CD4-positive, alpha-beta memory T cell (primary cell): ENCODE data around the gene CEP70. TPM values are rescaled to one million over a fixed set of nuclear protein-coding genes. Genes with fewer than 3 reads are reported as not detected.
"Not testable (repeated sequence)": the region's sequence is repeated elsewhere in the genome, so short reads cannot be mapped to it uniquely, and the experiment has no call there.

Experiments used
- CTCF ChIA-PET: fragments of 350-600 bp; sonication (Branson Sonifier 250); formaldehyde crosslinking; loops from one replicate; lab custom pipeline; 2021; ENCODE audit warnings: inconsistent platforms; ENCODE audit not compliant: partially characterized antibody; lab: Charles Lee
- POLR2A ChIA-PET: fragments of 350-600 bp; sonication (Branson Sonifier 250); formaldehyde crosslinking; loops from one replicate; lab custom pipeline; 2021; ENCODE audit not compliant: partially characterized antibody; lab: Charles Lee
- DNase-seq, 5 donors: peaks; one replicate each; pipeline versions ENCODE4 v3.0.0 to v3.0.0-alpha.2; 2020 to 2022; ENCODE audit warnings: mixed read lengths in 1 of 5
- H3K27ac ChIP-seq: one replicate; pipeline ENCODE4 v1.7.0; 2013; ENCODE audit warnings: low read depth, low read length
- H3K27me3 ChIP-seq: 2 replicates; pipeline ENCODE4 v1.7.0; 2013; ENCODE audit warnings: mild to moderate bottlenecking, low read length, moderate library complexity; ENCODE audit not compliant: insufficient read depth
- H3K36me3 ChIP-seq: 2 replicates; pipeline ENCODE4 v1.7.0; 2013; ENCODE audit warnings: mild to moderate bottlenecking, low read length, moderate library complexity; ENCODE audit not compliant: insufficient read depth
- H3K4me1 ChIP-seq: 2 replicates; pipeline ENCODE4 v1.7.0; 2013; ENCODE audit warnings: mild to moderate bottlenecking, low read length, moderate library complexity; ENCODE audit not compliant: insufficient read depth
- H3K4me3 ChIP-seq, 2 donors: one replicate each; pipeline ENCODE4 v1.7.0; 2013; ENCODE audit warnings: low read length in 2 of 2, mild to moderate bottlenecking in 1 of 2
- H3K9me3 ChIP-seq, 2 donors: one replicate each; pipeline ENCODE4 v1.7.0; 2013; ENCODE audit warnings: low read length in 2 of 2, control low read depth in 1 of 2; ENCODE audit not compliant: control insufficient read depth in 1 of 2
- H3K27ac Mint-ChIP-seq, 7 donors: one replicate each; pipeline ENCODE4 v1.8.0; 2020 to 2021; ENCODE audit warnings: mixed read lengths in 7 of 7, mild to moderate bottlenecking in 6 of 7, inconsistent platforms in 3 of 7, moderate library complexity in 3 of 7
- H3K27me3 Mint-ChIP-seq, 2 donors: one replicate each; pipeline ENCODE4 v1.8.0; 2020 to 2021; ENCODE audit warnings: mixed read lengths in 2 of 2
- H3K36me3 Mint-ChIP-seq, 2 donors: one replicate each; pipeline ENCODE4 v1.8.0; 2020 to 2021; ENCODE audit warnings: mixed read lengths in 2 of 2, inconsistent platforms in 1 of 2, mild to moderate bottlenecking in 1 of 2
- H3K4me1 Mint-ChIP-seq, 4 donors: one replicate each; pipeline ENCODE4 v1.8.0; 2020 to 2021; ENCODE audit warnings: mixed read lengths in 4 of 4, mild to moderate bottlenecking in 1 of 4
- H3K4me3 Mint-ChIP-seq, 8 donors: one replicate each; pipeline ENCODE4 v1.8.0; 2020 to 2021; ENCODE audit warnings: mixed read lengths in 8 of 8, mild to moderate bottlenecking in 7 of 8, moderate library complexity in 6 of 8, inconsistent platforms in 3 of 8
- H3K9me3 Mint-ChIP-seq, 8 donors: one replicate each; pipeline ENCODE4 v1.8.0; 2020 to 2021; ENCODE audit warnings: mixed read lengths in 8 of 8, mild to moderate bottlenecking in 5 of 8, inconsistent platforms in 3 of 8, moderate library complexity in 1 of 8
- intact Hi-C: fragments of 100-400 bp; cut with micrococcal nuclease; formaldehyde crosslinking; loops from one replicate; pipeline ENCODE4 v1.15.1; 2023
- polyA plus RNA-seq, 2 donors: library from polyadenylated mRNA; unstranded; fragments of 300-500 nt; fragmentation: Illumina TruSeq; gene quantifications; one replicate each; pipeline ENCODE4 v1.2.3, GENCODE V29; 2021
- total RNA-seq, 2 experiments: library from RNA; stranded (reverse); gene quantifications; one replicate each; pipeline ENCODE4 v1.2.3, GENCODE V29; 2021

The CEP70 gene
- total and polyA plus RNA-seq, 4 experiments from 2014 or later, result 6.7 to 28.0 (median 17.2) TPM

DNA sequence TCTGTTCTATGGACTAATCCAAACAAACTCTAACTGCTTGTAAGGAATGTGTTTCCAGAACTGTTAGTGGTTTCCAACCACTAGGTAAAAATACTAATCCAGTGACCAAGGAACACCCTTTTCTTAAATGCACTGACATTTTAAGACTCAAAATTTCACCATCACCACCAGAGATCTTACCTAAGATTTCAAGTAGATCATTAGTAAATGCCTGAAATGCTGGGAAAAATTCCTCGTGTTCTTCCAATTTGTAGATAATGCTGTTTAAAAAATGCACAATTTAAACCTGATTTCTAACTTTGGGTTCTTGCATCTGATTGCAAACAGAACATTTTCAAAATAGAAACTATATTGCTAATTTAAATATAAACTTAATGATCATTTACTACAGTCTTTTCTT is 96.2 kb downstream of the CEP70 start:
- H3K9me3 ChIP-seq, result no peaks in the 10 kb centered on the region
- H3K27ac Mint-ChIP-seq, result no peak overlapping the region
- peaks cover 0 to 9% (median under 1%) of the 10 kb centered on the region in 8 donors for H3K9me3 Mint-ChIP-seq
- ChIA-PET POLR2A (no interaction called here), CTCF (no interaction called here)
- no peaks in the 10 kb centered on the region for H3K4me1 Mint-ChIP-seq
- no peak overlapping the region for H3K4me3 Mint-ChIP-seq
- H3K4me1 ChIP-seq, result no peaks in the 10 kb centered on the region
- no peak overlapping the region for H3K27ac ChIP-seq
- no peaks in the 10 kb centered on the region for H3K36me3 ChIP-seq
- H3K36me3 Mint-ChIP-seq, result peaks cover 26 to 52% of the 10 kb centered on the region in 2 donors
- DNase-seq, result no peak
- H3K27me3 Mint-ChIP-seq, result no peaks in the 10 kb centered on the region
- H3K4me3 ChIP-seq, result no peak overlapping the region
- intact Hi-C loops, result no loop called here
- no peaks in the 10 kb centered on the region for H3K27me3 ChIP-seq

DNA sequence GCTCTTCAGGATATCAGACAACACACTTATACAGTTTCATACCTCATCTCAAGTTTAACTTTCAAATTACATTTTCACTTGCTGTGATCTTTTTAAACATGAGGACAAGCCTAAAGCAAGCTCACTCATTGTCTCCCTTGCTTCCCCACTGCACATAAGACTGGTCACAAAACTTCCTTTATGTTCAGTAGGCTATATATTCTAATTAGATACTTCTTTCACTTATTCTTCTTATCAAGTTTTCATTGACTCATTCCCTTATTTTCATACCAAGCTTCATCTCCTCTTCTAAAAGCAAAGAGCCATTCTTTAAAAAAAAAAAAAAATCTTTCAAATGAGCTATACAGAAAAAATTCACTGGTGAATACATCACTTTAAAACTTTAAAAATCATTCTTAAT is 97.0 kb downstream of the CEP70 start:
- CTCF ChIA-PET, result no interaction called here

GRCh38 chr3:138496436-138496835 is 97.6 kb downstream of the CEP70 start:
- no peaks in the 10 kb centered on the region for H3K27me3 Mint-ChIP-seq
- no peak overlapping the region for H3K27ac Mint-ChIP-seq
- H3K4me1 Mint-ChIP-seq, result no peaks in the 10 kb centered on the region
- peaks cover 0 to 20% (median 8%) of the 10 kb centered on the region in 8 donors for H3K9me3 Mint-ChIP-seq
- H3K4me3 ChIP-seq, result no peak overlapping the region
- POLR2A ChIA-PET, result no interaction called here
- H3K36me3 Mint-ChIP-seq, result peaks cover 26 to 53% of the 10 kb centered on the region in 2 donors
- H3K9me3 ChIP-seq, result no peaks in the 10 kb centered on the region
- DNase-seq, result no peak
- H3K27ac ChIP-seq, result no peak overlapping the region
- H3K4me3 Mint-ChIP-seq, result no peak overlapping the region
- CTCF ChIA-PET, result no interaction called here
- intact Hi-C loops, result no loop called here
- H3K27me3 ChIP-seq, result no peaks in the 10 kb centered on the region
- no peaks in the 10 kb centered on the region for H3K36me3 ChIP-seq
- H3K4me1 ChIP-seq, result no peaks in the 10 kb centered on the region

More for the DNA sequence above, 97.0 kb downstream of the CEP70 start:
- H3K27ac Mint-ChIP-seq, result no peak overlapping the region
- no peak overlapping the region for H3K4me3 ChIP-seq
- H3K4me1 ChIP-seq, result no peaks in the 10 kb centered on the region
- no peaks in the 10 kb centered on the region for H3K36me3 ChIP-seq
- H3K27ac ChIP-seq, result no peak overlapping the region
- H3K36me3 Mint-ChIP-seq, result peaks cover 26 to 53% of the 10 kb centered on the region in 2 donors
- POLR2A ChIA-PET, result no interaction called here
- no peaks in the 10 kb centered on the region for H3K9me3 ChIP-seq
- no peak overlapping the region for H3K4me3 Mint-ChIP-seq
- no peak for DNase-seq
- H3K4me1 Mint-ChIP-seq, result no peaks in the 10 kb centered on the region
- H3K27me3 ChIP-seq, result no peaks in the 10 kb centered on the region
- intact Hi-C loops, result no loop called here
- H3K9me3 Mint-ChIP-seq, result peaks cover 0 to 16% (median 5%) of the 10 kb centered on the region in 8 donors
- no peaks in the 10 kb centered on the region for H3K27me3 Mint-ChIP-seq

GRCh38 chr3:138495638-138496037 is 98.4 kb downstream of the CEP70 start:
- H3K27ac Mint-ChIP-seq, H3K27ac ChIP-seq, H3K4me3 ChIP-seq, POLR2A ChIA-PET, H3K4me1 ChIP-seq, H3K4me3 Mint-ChIP-seq, intact Hi-C loops, H3K36me3 ChIP-seq, H3K4me1 Mint-ChIP-seq, H3K27me3 Mint-ChIP-seq, DNase-seq, CTCF ChIA-PET, H3K9me3 ChIP-seq, H3K27me3 ChIP-seq: not testable (repeated sequence)
- Mint-ChIP-seq H3K36me3 (peaks cover 28 to 51% of the 10 kb centered on the region in 2 donors), H3K9me3 (peaks cover 0 to 28% (median 14%) of the 10 kb centered on the region in 8 donors)

- Mint-ChIP-seq H3K9me3 (peaks cover 0 to 37% (median 21%) of the 10 kb centered on the region in 8 donors), H3K27ac (no peak overlapping the region), H3K4me3 (no peak overlapping the region), H3K27me3 (no peaks in the 10 kb centered on the region), H3K36me3 (peaks cover 28 to 43% of the 10 kb centered on the region in 2 donors), H3K4me1 (no peaks in the 10 kb centered on the region)
- H3K4me1 ChIP-seq, result no peaks in the 10 kb centered on the region
- ChIA-PET POLR2A (no interaction called here), CTCF (no interaction called here)
- intact Hi-C loops, result no loop called here
- no peaks in the 10 kb centered on the region for H3K36me3 ChIP-seq
- H3K9me3 ChIP-seq, result no peaks in the 10 kb centered on the region
- no peak overlapping the region for H3K27ac ChIP-seq
- DNase-seq, result no peak
- no peaks in the 10 kb centered on the region for H3K27me3 ChIP-seq
- no peak overlapping the region for H3K4me3 ChIP-seq
These were observed 99.5 kb downstream of the CEP70 start for GRCh38 chr3:138494607-138494929.

DNA sequence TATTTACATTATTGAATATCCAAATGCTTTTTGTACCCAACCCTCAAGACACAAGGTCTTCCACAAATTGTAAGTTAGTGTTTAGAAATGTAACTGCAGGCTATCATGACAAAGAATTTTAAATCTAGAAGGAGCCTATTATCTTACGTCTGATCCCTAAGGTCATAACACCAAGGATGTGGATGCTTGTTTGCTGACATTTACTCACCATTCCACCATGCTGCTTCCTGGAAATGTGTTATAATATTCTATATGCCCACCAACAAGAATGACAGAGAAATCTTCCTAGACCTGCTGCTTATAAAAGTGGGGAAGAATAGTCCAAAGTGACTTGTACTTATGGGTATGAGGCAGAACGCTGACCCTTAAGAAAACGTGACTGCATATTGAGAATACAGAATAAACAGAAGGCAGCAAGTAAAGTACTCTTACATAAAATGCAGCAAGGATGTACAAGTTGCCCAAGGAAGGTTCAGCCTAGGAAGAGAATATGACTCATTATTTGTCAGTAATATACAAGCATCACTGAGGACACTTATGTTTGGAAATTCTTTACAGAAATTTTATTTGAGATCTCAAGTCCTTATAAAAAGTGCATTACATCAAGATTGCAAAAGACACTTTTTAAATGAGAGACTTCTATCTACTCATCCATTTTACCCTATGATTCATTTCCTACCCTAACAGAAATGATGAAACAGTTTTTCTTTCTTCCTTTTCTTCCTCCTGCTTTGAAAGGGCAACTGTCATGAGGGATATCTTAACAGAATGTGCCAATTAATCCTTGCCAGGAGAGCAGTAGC is 100.1 kb downstream of the CEP70 start:
- Mint-ChIP-seq H3K4me1 (no peaks in the 10 kb centered on the region), H3K9me3 (peaks cover 0 to 42% (median 26%) of the 10 kb centered on the region in 8 donors), H3K4me3 (no peak overlapping the region), H3K27me3 (no peaks in the 10 kb centered on the region), H3K36me3 (peaks cover 25 to 39% of the 10 kb centered on the region in 2 donors), H3K27ac (no peak overlapping the region)
- POLR2A ChIA-PET, result no interaction called here
- intact Hi-C loops, result no loop called here
- H3K9me3 ChIP-seq, result no peaks in the 10 kb centered on the region
- no peaks in the 10 kb centered on the region for H3K4me1 ChIP-seq
- no peak for DNase-seq
- no peak overlapping the region for H3K27ac ChIP-seq
- no peaks in the 10 kb centered on the region for H3K27me3 ChIP-seq
- CTCF ChIA-PET, result no interaction called here
- H3K36me3 ChIP-seq, result no peaks in the 10 kb centered on the region
- no peak overlapping the region for H3K4me3 ChIP-seq

DNA sequence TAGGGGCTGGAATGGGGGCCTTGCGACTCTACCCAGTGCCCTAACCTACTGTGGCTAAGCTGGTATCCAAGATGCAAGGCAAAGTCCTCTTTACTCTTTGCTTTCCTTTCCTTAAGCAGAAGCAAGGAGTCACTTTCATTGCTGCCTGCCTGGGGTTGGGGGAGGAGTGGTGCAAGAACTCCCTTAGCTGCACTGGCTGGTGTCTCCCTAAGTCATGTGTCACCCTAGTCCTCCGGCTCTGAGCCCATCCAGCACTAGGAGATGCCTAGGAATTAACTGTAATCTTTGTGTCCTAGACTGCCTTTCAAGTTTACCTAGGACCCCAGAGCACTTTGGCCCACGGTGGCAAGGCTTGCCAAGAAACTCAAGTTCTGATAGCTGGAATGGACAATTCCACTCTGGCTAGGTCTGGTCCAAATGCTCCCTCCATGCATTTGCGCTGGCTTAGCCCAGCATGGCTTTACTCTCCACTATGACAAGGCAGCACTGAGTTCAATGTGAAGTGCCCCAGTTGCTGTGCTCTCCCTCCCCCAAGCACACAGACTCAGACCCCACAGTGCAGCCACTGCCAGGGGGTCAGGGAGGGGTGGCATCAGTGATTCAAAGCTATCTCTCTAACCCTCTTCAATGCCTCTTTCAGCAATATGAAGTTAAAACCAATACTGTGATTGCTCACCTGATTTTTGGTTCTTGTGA is 100.9 kb downstream of the CEP70 start:
- H3K9me3 ChIP-seq, result no peaks in the 10 kb centered on the region
- H3K4me3 ChIP-seq, result no peak overlapping the region
- Mint-ChIP-seq H3K27me3 (no peaks in the 10 kb centered on the region), H3K9me3 (peaks cover 3 to 48% (median 30%) of the 10 kb centered on the region in 8 donors), H3K4me1 (peaks cover 0 to 3% (median 0%) of the 10 kb centered on the region in 4 donors), H3K27ac (no peak overlapping the region), H3K4me3 (no peak overlapping the region), H3K36me3 (peaks cover 25 to 41% of the 10 kb centered on the region in 2 donors)
- ChIA-PET POLR2A (no interaction called here), CTCF (no interaction called here)
- DNase-seq, result no peak
- no peaks in the 10 kb centered on the region for H3K36me3 ChIP-seq
- intact Hi-C loops, result no loop called here
- H3K27ac ChIP-seq, result no peak overlapping the region
- H3K27me3 ChIP-seq, result no peaks in the 10 kb centered on the region
- no peaks in the 10 kb centered on the region for H3K4me1 ChIP-seq
